Adrenal gland (tissue), 12 donors: ENCODE measurements around the gene ANXA2R. TPM values are rescaled to one million over a fixed set of nuclear protein-coding genes. Genes with fewer than 3 reads are reported as not detected.

Experiments
- DNase-seq, 7 donors: peaks; one replicate each; pipeline ENCODE4 v3.0.0-alpha.2; 2019 to 2020
- H3K27ac ChIP-seq, 5 donors: fragments of 200-600 bp; sonication (generic) in 4 of 5; 1 replicate in 3 of 5; 2 replicates in 2 of 5; pipeline versions ENCODE4 v1.5.1 to v1.8.0; 2016 to 2020; ENCODE audit warnings: mild to moderate bottlenecking in 1 of 5
- H3K27me3 ChIP-seq: fragments of 200-600 bp; 2 replicates; pipeline ENCODE4 v1.8.0; 2021
- H3K36me3 ChIP-seq, 2 donors: fragments of 200-600 bp; replicated peaks in 1 of 2; 1 replicate in 1 of 2; 2 replicates in 1 of 2; pipeline versions ENCODE4 v1.5.1 to v1.8.0; 2018 to 2022
- H3K4me1 ChIP-seq, 2 donors: fragments of 200-600 bp; replicated peaks in 1 of 2; 1 replicate in 1 of 2; 2 replicates in 1 of 2; pipeline versions ENCODE4 v1.5.1 to v1.8.0; 2018 to 2021
- H3K4me3 ChIP-seq, 4 donors: fragments of 200-600 bp; sonication (generic) in 3 of 4; one replicate each; pipeline ENCODE4 v1.5.1; 2016 to 2018
- H3K9me3 ChIP-seq, 3 donors: fragments of 200-600 bp; sonication (generic) in 1 of 3; replicated peaks in 1 of 3; 1 replicate in 2 of 3; 2 replicates in 1 of 3; pipeline versions ENCODE4 v1.5.1 to v1.8.0; 2016 to 2021
- CTCF ChIP-seq, 6 experiments: fragments of 450-650 bp in 4 of 6; fragments of 200-600 bp in 2 of 6; sonication (generic) in 1 of 6; IDR thresholded peaks; 1 replicate in 5 of 6; 2 replicates in 1 of 6; pipeline versions ENCODE4 v1.5.1 to v1.8.0; 2016 to 2021; ENCODE audit warnings: antibody characterized with exemption in 6 of 6, mild to moderate bottlenecking in 2 of 6, moderate library complexity in 1 of 6
- POLR2A ChIP-seq, 2 donors: fragments of 450-650 bp; IDR thresholded peaks; one replicate each; pipeline ENCODE4 v1.6.1; 2017; ENCODE audit warnings: antibody characterized with exemption in 2 of 2, mild to moderate bottlenecking in 2 of 2, moderate library complexity in 1 of 2
- whole genome bisulfite sequencing, 4 donors: extraction: QIAGEN DNeasy Blood & Tissue Kit in 2 of 4; methylation state at CpG; one replicate each; pipeline versions ENCODE4 v1.1.5 to v1.1.7; 2013 to 2017; 5-methylcytosine and 5-hydroxymethylcytosine counted together
- intact Hi-C, 2 donors: fragments of 100-400 bp; cut with DNase I; formaldehyde crosslinking; loops; one replicate each; pipeline versions ENCODE4 v1.14.1 to v1.15.0; 2022 to 2023
- polyA plus RNA-seq, 3 donors: library from polyadenylated mRNA; stranded (reverse); fragments of 200-250 nt in 2 of 3; fragments of 350-450 nt in 1 of 3; fragmentation: Illumina TruSeq in 1 of 3; extraction: RNeasy Lipid Tissue Mini Kit (QIAGEN cat#74804) in 1 of 3; gene quantifications; one replicate each; pipeline ENCODE4 v1.2.3, GENCODE V29; 2013 to 2014
- total RNA-seq, 9 donors: library from RNA; depleted of rRNA in 4 of 9; stranded (reverse); fragments of >200 nt in 4 of 9; fragments of 120-200 nt in 1 of 9; fragmentation: NEBNext Ultra II Directional in 1 of 9; extraction: Animal tissue kit (Norgen Biotek cat#: 25700) in 1 of 9; gene quantifications; one replicate each; pipeline versions ENCODE4 v1.1.0 to v1.2.4, GENCODE V29; 2013 to 2023
- donor health status: healthy with polysubstance abuse.
- donor health status: Bipolar disorder and iron deficiency.
- donor health status: DM: yes; HTN: yes; CAD: no.
- donor health status: DM: no; HTN: no; CAD: no.
- donor health status: DM: no; HTN: no; CAD: no.
- donor health status: DM: yes; HTN: yes; CAD: no.

The ANXA2R gene
- total and polyA plus RNA-seq, 12 donors = 0.30 to 5.2 (median 2.8) TPM

GRCh38 chr5:43020399-43020746, 19.7 kb downstream of the ANXA2R start:
- DNase-seq = peak in 2 of 7 donors; percentile 24 to 38
- Histone ChIP-seq H3K27me3 (no peaks in the 10 kb centered on the region), H3K4me3 (peak overlapping the region in 2 of 4 donors; percentile 24 to 56), H3K4me1 (peaks cover 0 to 4% of the 10 kb centered on the region in 2 donors), H3K9me3 (no peaks in the 10 kb centered on the region), H3K36me3 (no peaks in the 10 kb centered on the region), H3K27ac (peak overlapping the region; percentile 15 to 98 (median 94))
- intact Hi-C loops = no loop called here
- 20 to 37% (median 32%) methylated on average over 11 of the region's 11 CpGs for WGBS, 4 donors
- no peak for TF ChIP-seq POLR2A (IDR thresholded peaks at IDR 0.05)
- no peak for TF ChIP-seq CTCF (IDR thresholded peaks at IDR 0.05)

- Histone ChIP-seq H3K4me1 (peaks cover 0 to 4% of the 10 kb centered on the region in 2 donors), H3K4me3 (peak overlapping the region in 3 of 4 donors; percentile 17 to 56 (median 24)), H3K9me3 (no peaks in the 10 kb centered on the region), H3K36me3 (no peaks in the 10 kb centered on the region), H3K27me3 (no peaks in the 10 kb centered on the region), H3K27ac (peak overlapping the region; percentile 15 to 98 (median 94))
- 17 to 20% (median 19%) methylated on average over 37 to 39 of the region's 39 CpGs for WGBS, 4 donors
- intact Hi-C loops = no loop called here
- TF ChIP-seq POLR2A (IDR thresholded peaks at IDR 0.05) (peak; percentile 27 to 40), CTCF (IDR thresholded peaks at IDR 0.05) (peak in 5 of 6 experiments; percentile 47 to 65 (median 60))
- peak; percentile 52 to 88 (median 77) for DNase-seq
Measured at GRCh38 chr5:43019614-43020398, 20.3 kb downstream of the ANXA2R start.

- 28 to 40% (median 38%) methylated on average over 6 of the region's 6 CpGs for WGBS, 4 donors
- intact Hi-C loops = no loop called here
- Histone ChIP-seq H3K9me3 (no peaks in the 10 kb centered on the region), H3K4me1 (peaks cover 0 to 4% of the 10 kb centered on the region in 2 donors), H3K36me3 (no peaks in the 10 kb centered on the region), H3K4me3 (peak overlapping the region in 2 of 4 donors; percentile 24 to 56), H3K27me3 (no peaks in the 10 kb centered on the region), H3K27ac (peak overlapping the region in 4 of 5 donors; percentile 94 to 98 (median 96))
- TF ChIP-seq CTCF (IDR thresholded peaks at IDR 0.05) (no peak), POLR2A (IDR thresholded peaks at IDR 0.05) (no peak)
- DNase-seq = no peak
Measured at GRCh38 chr5:43019291-43019613, 20.9 kb downstream of the ANXA2R start.

GRCh38 chr5:43017428-43017815, 22.7 kb downstream of the ANXA2R start:
- TF ChIP-seq POLR2A (IDR thresholded peaks at IDR 0.05) (no peak), CTCF (IDR thresholded peaks at IDR 0.05) (peak in 2 of 6 experiments; percentile 24 to 40)
- H3K27ac ChIP-seq = peak overlapping the region; percentile 82 to 98 (median 95)
- H3K4me3 ChIP-seq = peak overlapping the region in 2 of 4 donors; percentile 56 to 58
- no peaks in the 10 kb centered on the region for H3K27me3 ChIP-seq
- H3K9me3 ChIP-seq = no peaks in the 10 kb centered on the region
- DNase-seq = peak in 4 of 7 donors; percentile 44 to 58 (median 50)
- 11 to 32% (median 22%) methylated on average over 8 to 13 of the region's 13 CpGs for WGBS, 4 donors
- peaks cover 0 to 4% of the 10 kb centered on the region in 2 donors for H3K4me1 ChIP-seq
- intact Hi-C loops = no loop called here
- H3K36me3 ChIP-seq = no peaks in the 10 kb centered on the region
